ENCODE data around the gene WSCD2. TPM values are rescaled to one million over a fixed set of nuclear protein-coding genes. Genes with fewer than 3 reads are reported as not detected.

WSCD2 gene
- total RNA-seq, 1 donor from 2014 or later, result not detected

GRCh38 chr12:108287227-108287626 is 158.1 kb downstream of the WSCD2 start:
- Histone ChIP-seq H3K36me3 (ENCODE audit: control insufficient read depth, insufficient read depth, low read length) (no peaks in the 10 kb centered on the region), H3K4me3 (ENCODE audit: low read depth, low read length) (no peak overlapping the region), H3K27me3 (ENCODE audit: control insufficient read depth, insufficient read depth, low read length) (no peaks in the 10 kb centered on the region)
- no peak for FAIRE-seq
- DNase-seq (ENCODE audit: low read depth), result no peak
- no peak for TF ChIP-seq CTCF (IDR thresholded peaks at IDR 0.05; ENCODE audit: insufficient read depth, low read length, severe bottlenecking)

- Histone ChIP-seq H3K36me3 (ENCODE audit: control insufficient read depth, insufficient read depth, low read length) (no peaks in the 10 kb centered on the region), H3K4me3 (ENCODE audit: low read depth, low read length) (no peak overlapping the region), H3K27me3 (ENCODE audit: control insufficient read depth, insufficient read depth, low read length) (no peaks in the 10 kb centered on the region)
- DNase-seq (ENCODE audit: low read depth) (no peak), FAIRE-seq (no peak)
- no peak for TF ChIP-seq CTCF (IDR thresholded peaks at IDR 0.05; ENCODE audit: insufficient read depth, low read length, severe bottlenecking)
Observed at GRCh38 chr12:108289350-108290161, 160.5 kb downstream of the WSCD2 start.

GRCh38 chr12:108295641-108296040 is 166.6 kb downstream of the WSCD2 start:
- H3K4me3 ChIP-seq (ENCODE audit: low read depth, low read length), result no peak overlapping the region
- no peak for DNase-seq (ENCODE audit: low read depth)
- TF ChIP-seq CTCF (IDR thresholded peaks at IDR 0.05; ENCODE audit: insufficient read depth, low read length, severe bottlenecking), result no peak
- H3K27me3 ChIP-seq (ENCODE audit: control insufficient read depth, insufficient read depth, low read length), result no peaks in the 10 kb centered on the region
- no peak for FAIRE-seq
- H3K36me3 ChIP-seq (ENCODE audit: control insufficient read depth, insufficient read depth, low read length), result no peaks in the 10 kb centered on the region

GRCh38 chr12:108296945-108297344 is 167.9 kb downstream of the WSCD2 start:
- Histone ChIP-seq H3K36me3 (ENCODE audit: control insufficient read depth, insufficient read depth, low read length) (no peaks in the 10 kb centered on the region), H3K27me3 (ENCODE audit: control insufficient read depth, insufficient read depth, low read length) (no peaks in the 10 kb centered on the region), H3K4me3 (ENCODE audit: low read depth, low read length) (no peak overlapping the region)
- DNase-seq (ENCODE audit: low read depth), result no peak
- FAIRE-seq, result no peak
- TF ChIP-seq CTCF (IDR thresholded peaks at IDR 0.05; ENCODE audit: insufficient read depth, low read length, severe bottlenecking), result no peak

GRCh38 chr12:108297424-108297823 is 168.3 kb downstream of the WSCD2 start:
- FAIRE-seq, result no peak
- no peaks in the 10 kb centered on the region for H3K27me3 ChIP-seq (ENCODE audit: control insufficient read depth, insufficient read depth, low read length)
- no peak for DNase-seq (ENCODE audit: low read depth)
- H3K36me3 ChIP-seq (ENCODE audit: control insufficient read depth, insufficient read depth, low read length), result no peaks in the 10 kb centered on the region
- H3K4me3 ChIP-seq (ENCODE audit: low read depth, low read length), result no peak overlapping the region
- no peak for TF ChIP-seq CTCF (IDR thresholded peaks at IDR 0.05; ENCODE audit: insufficient read depth, low read length, severe bottlenecking)

All from bronchial epithelial cell (primary cell).